A673 (cell line): ENCODE data around the gene CCDC148. TPM values are rescaled to one million over a fixed set of nuclear protein-coding genes. Genes with fewer than 3 reads are reported as not detected.

Source experiments
- BruUV-seq: library from RNA; stranded (reverse); fragments of 400-500 nt; replicated peaks from 2 replicates; lab custom pipeline; 2021; lab: Mats Ljungman, UMichigan
- CTCF ChIA-PET: fragments of 300-600 bp; sonication (Branson Sonifier 250); formaldehyde crosslinking; loops from one replicate; lab custom pipeline; 2022; ENCODE audit warnings: antibody characterized with exemption; lab: Charles Lee
- POLR2A ChIA-PET: fragments of 300-600 bp; sonication (Branson Sonifier 250); formaldehyde crosslinking; loops from one replicate; lab custom pipeline; 2022; ENCODE audit warnings: antibody characterized with exemption; ENCODE audit not compliant: low non-redundant PET; lab: Charles Lee
- DNase-seq: peaks from one replicate; pipeline ENCODE4 v3.0.0-alpha.2; 2015; ENCODE audit warnings: low spot score
- H3K27ac ChIP-seq: fragments of 200-600 bp; sonication (generic); 2 replicates; pipeline ENCODE4 v1.5.1; 2016; ENCODE audit warnings: mixed run types, low read depth, mild to moderate bottlenecking, mixed read lengths, antibody characterized with exemption, low read length; ENCODE audit not compliant: poor library complexity, severe bottlenecking
- H3K27me3 ChIP-seq: fragments of 200-600 bp; sonication (generic); replicated peaks from 2 replicates; pipeline ENCODE4 v1.6.1; 2017; ENCODE audit warnings: mixed run types, low read depth, mild to moderate bottlenecking, mixed read lengths, antibody characterized with exemption, low read length; ENCODE audit not compliant: insufficient read depth, poor library complexity
- H3K36me3 ChIP-seq: fragments of 200-600 bp; sonication (generic); 2 replicates; pipeline ENCODE4 v1.6.1; 2016; ENCODE audit warnings: mixed run types, mild to moderate bottlenecking, mixed read lengths, antibody characterized with exemption, low read length; ENCODE audit not compliant: insufficient read depth, poor library complexity, severe bottlenecking
- H3K4me1 ChIP-seq: fragments of 200-600 bp; sonication (generic); 2 replicates; pipeline ENCODE4 v1.6.1; 2017; ENCODE audit warnings: mixed run types, mild to moderate bottlenecking, mixed read lengths, antibody characterized with exemption, low read length; ENCODE audit not compliant: insufficient read depth, poor library complexity, severe bottlenecking
- H3K4me3 ChIP-seq: fragments of 200-600 bp; sonication (generic); 2 replicates; pipeline ENCODE4 v1.5.1; 2016; ENCODE audit warnings: low read depth, mixed run types, mild to moderate bottlenecking, mixed read lengths, low read length; ENCODE audit not compliant: poor library complexity, severe bottlenecking
- H3K9me3 ChIP-seq: fragments of 200-600 bp; sonication (generic); 2 replicates; pipeline ENCODE4 v1.6.1; 2016; ENCODE audit warnings: mixed run types, low read depth, mild to moderate bottlenecking, mixed read lengths, antibody characterized with exemption, low read length; ENCODE audit not compliant: poor library complexity, severe bottlenecking
- EZH2 ChIP-seq: fragments of 200-600 bp; sonication (generic); IDR thresholded peaks from 2 replicates; pipeline ENCODE4 v1.6.1; 2017; ENCODE audit warnings: borderline replicate concordance, low read depth, mild to moderate bottlenecking, mixed read lengths, antibody characterized with exemption, low read length; ENCODE audit not compliant: poor library complexity, severe bottlenecking
- intact Hi-C: fragments of 100-400 bp; cut with micrococcal nuclease; formaldehyde crosslinking; loops from one replicate; pipeline ENCODE4 v1.10.0; 2022; ENCODE audit not compliant: unreplicated experiment
- total RNA-seq: library from RNA; stranded (reverse); gene quantifications from 2 replicates; pipeline ENCODE4 v1.2.3, GENCODE V29; 2021
- TF ChIP-seq, protein P1 (sequence below): fragments of 300-800, 200-600 bp; sonication (generic); conservative IDR thresholded peaks from 2 replicates; pipeline ENCODE4 v1.5.1; 2017; ENCODE audit warnings: low read depth, mild to moderate bottlenecking, antibody characterized with exemption, low read length, moderate library complexity, mixed read lengths

The CCDC148 gene
- total RNA-seq, 1 experiment from 2014 or later, result 0.90 TPM

GRCh38 chr2:158497486-158497885, 40.9 kb upstream of the CCDC148 start:
- TF ChIP-seq, protein P1, sequence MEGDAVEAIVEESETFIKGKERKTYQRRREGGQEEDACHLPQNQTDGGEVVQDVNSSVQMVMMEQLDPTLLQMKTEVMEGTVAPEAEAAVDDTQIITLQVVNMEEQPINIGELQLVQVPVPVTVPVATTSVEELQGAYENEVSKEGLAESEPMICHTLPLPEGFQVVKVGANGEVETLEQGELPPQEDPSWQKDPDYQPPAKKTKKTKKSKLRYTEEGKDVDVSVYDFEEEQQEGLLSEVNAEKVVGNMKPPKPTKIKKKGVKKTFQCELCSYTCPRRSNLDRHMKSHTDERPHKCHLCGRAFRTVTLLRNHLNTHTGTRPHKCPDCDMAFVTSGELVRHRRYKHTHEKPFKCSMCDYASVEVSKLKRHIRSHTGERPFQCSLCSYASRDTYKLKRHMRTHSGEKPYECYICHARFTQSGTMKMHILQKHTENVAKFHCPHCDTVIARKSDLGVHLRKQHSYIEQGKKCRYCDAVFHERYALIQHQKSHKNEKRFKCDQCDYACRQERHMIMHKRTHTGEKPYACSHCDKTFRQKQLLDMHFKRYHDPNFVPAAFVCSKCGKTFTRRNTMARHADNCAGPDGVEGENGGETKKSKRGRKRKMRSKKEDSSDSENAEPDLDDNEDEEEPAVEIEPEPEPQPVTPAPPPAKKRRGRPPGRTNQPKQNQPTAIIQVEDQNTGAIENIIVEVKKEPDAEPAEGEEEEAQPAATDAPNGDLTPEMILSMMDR, result no peak
- no peak for TF ChIP-seq EZH2
- H3K4me1 ChIP-seq, result peaks cover 15% of the 10 kb centered on the region
- no peak for DNase-seq
- no peak overlapping the region for H3K4me3 ChIP-seq
- H3K27ac ChIP-seq, result no peak overlapping the region
- no TSS peak for BruUV-seq
- no peaks in the 10 kb centered on the region for H3K36me3 ChIP-seq
- H3K9me3 ChIP-seq, result no peaks in the 10 kb centered on the region
- POLR2A ChIA-PET, result no interaction called here
- intact Hi-C loops, result no loop called here
- no peaks in the 10 kb centered on the region for H3K27me3 ChIP-seq
- CTCF ChIA-PET, result no interaction called here

- POLR2A ChIA-PET, result no interaction called here
- intact Hi-C loops, result no loop called here
- no peak for TF ChIP-seq EZH2
- TF ChIP-seq, protein P1, result no peak
- H3K9me3 ChIP-seq, result no peaks in the 10 kb centered on the region
- no peak overlapping the region for H3K27ac ChIP-seq
- H3K36me3 ChIP-seq, result no peaks in the 10 kb centered on the region
- CTCF ChIA-PET, result no interaction called here
- no peak for DNase-seq
- no peak overlapping the region for H3K4me3 ChIP-seq
- H3K27me3 ChIP-seq, result no peaks in the 10 kb centered on the region
- BruUV-seq, result no TSS peak
- peaks cover 14% of the 10 kb centered on the region for H3K4me1 ChIP-seq
Measured at GRCh38 chr2:158496986-158497385, 40.4 kb upstream of the CCDC148 start.

DNA sequence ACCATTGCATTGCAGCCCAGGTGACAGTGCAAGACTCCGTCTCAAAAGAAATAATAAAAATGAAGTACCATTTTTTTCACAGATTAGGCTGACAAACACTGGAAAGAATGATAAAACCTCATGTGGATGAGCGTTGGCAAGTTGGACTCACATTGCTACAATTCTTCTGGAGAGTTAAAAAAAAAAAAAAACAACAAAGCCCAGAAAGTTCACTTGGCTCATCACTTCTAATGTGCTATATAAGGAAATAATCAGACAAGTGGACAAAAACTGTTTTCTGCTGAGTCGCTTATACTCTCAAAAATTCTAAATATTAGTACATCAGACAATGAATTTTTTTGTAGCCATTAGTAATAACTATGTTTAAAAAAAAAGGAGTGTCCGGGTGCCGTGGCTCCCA, 38.6 kb upstream of the CCDC148 start:
- intact Hi-C loops, result no loop called here
- DNase-seq, result no peak
- H3K36me3 ChIP-seq, result no peaks in the 10 kb centered on the region
- no peaks in the 10 kb centered on the region for H3K27me3 ChIP-seq
- H3K4me1 ChIP-seq, result peaks cover 23% of the 10 kb centered on the region
- H3K27ac ChIP-seq, result no peak overlapping the region
- H3K9me3 ChIP-seq, result no peaks in the 10 kb centered on the region
- H3K4me3 ChIP-seq, result no peak overlapping the region
- TF ChIP-seq, protein P1, result no peak
- no peak for TF ChIP-seq EZH2
- no TSS peak for BruUV-seq
- ChIA-PET POLR2A (no interaction called here), CTCF (no interaction called here)
